Kidney (tissue), 14 donors: ENCODE data around the gene CDKN2D. TPM values are rescaled to one million over a fixed set of nuclear protein-coding genes. Genes with fewer than 3 reads are reported as not detected.

Experiments used
- DNase-seq, 5 donors: peaks; one replicate each; pipeline ENCODE4 v3.0.0-alpha.2; 2013 to 2020
- FAIRE-seq: peaks from 2 replicates; lab custom pipeline; 2012; peaks lifted over from hg19 to GRCh38; lab: Jason Lieb, UNC
- H3K27ac ChIP-seq, 2 donors: one replicate each; pipeline ENCODE4 v1.7.0; 2013; ENCODE audit warnings: low read depth in 2 of 2, low read length in 2 of 2, inconsistent platforms in 1 of 2
- H3K27me3 ChIP-seq: one replicate; pipeline ENCODE4 v1.7.1; 2013; ENCODE audit warnings: low read length, inconsistent platforms; ENCODE audit not compliant: control insufficient read depth, insufficient read depth
- H3K36me3 ChIP-seq, 3 donors: one replicate each; pipeline versions ENCODE4 v1.7.0 to v1.7.1; 2013; ENCODE audit warnings: low read length in 3 of 3, control low read depth in 1 of 3, inconsistent platforms in 1 of 3; ENCODE audit not compliant: insufficient read depth in 3 of 3, control insufficient read depth in 2 of 3
- H3K4me1 ChIP-seq, 3 donors: one replicate each; pipeline versions ENCODE4 v1.7.0 to v1.7.1; 2013; ENCODE audit warnings: low read length in 3 of 3, inconsistent platforms in 1 of 3, low read depth in 1 of 3; ENCODE audit not compliant: control insufficient read depth in 2 of 3, insufficient read depth in 2 of 3
- H3K4me3 ChIP-seq, 3 donors: one replicate each; pipeline versions ENCODE4 v1.7.0 to v1.8.1; 2013; ENCODE audit warnings: low read length in 3 of 3, control low read depth in 1 of 3, inconsistent platforms in 1 of 3
- H3K9ac ChIP-seq, 3 donors: one replicate each; pipeline versions ENCODE4 v1.7.0 to v1.7.1; 2013; ENCODE audit warnings: low read length in 3 of 3, control low read depth in 1 of 3, inconsistent platforms in 1 of 3
- H3K9me3 ChIP-seq, 3 donors: one replicate each; pipeline versions ENCODE4 v1.7.0 to v1.7.1; 2013; ENCODE audit warnings: low read length in 3 of 3, control low read depth in 1 of 3, inconsistent platforms in 1 of 3; ENCODE audit not compliant: control insufficient read depth in 2 of 3, insufficient read depth in 1 of 3
- intact Hi-C: fragments of 100-400 bp; cut with DNase I; formaldehyde crosslinking; loops from one replicate; pipeline ENCODE4 v1.11.1; 2022
- polyA plus RNA-seq: library from polyadenylated mRNA; stranded (reverse); fragments of 350-450 nt; fragmentation: Illumina TruSeq; extraction: RNeasy Lipid Tissue Mini Kit (QIAGEN cat#74804); gene quantifications from one replicate; pipeline ENCODE4 v1.2.3, GENCODE V29; 2014; ENCODE audit warnings: low read depth, low replicate concordance; ENCODE audit not compliant: insufficient read depth
- total RNA-seq: library from RNA; stranded (reverse); fragmentation: NEBNext Ultra II Directional; extraction: Animal tissue kit (Norgen Biotek cat#: 25700); gene quantifications from one replicate; pipeline ENCODE4 v1.2.1, GENCODE V29; 2021
- TF ChIP-seq, protein P1 (sequence below): IDR thresholded peaks from 3 replicates; pipeline ENCODE4 v1.5.1; 2012; ENCODE audit warnings: mild to moderate bottlenecking, moderate library complexity, borderline replicate concordance; ENCODE audit not compliant: insufficient read depth; ENCODE audit errors: extremely low read depth
- donor health status: control.
- donor health status: control.
- donor health status: control.
- donor health status: control.
- donor health status: control.
- donor health status: DM: yes; HTN: yes; CAD: no.
- donor health status: Normal renal cell carcinoma (clear cell type).

The CDKN2D gene
- total and polyA plus RNA-seq, 2 donors from 2014 or later = 8.8 to 14.7 TPM

DNA sequence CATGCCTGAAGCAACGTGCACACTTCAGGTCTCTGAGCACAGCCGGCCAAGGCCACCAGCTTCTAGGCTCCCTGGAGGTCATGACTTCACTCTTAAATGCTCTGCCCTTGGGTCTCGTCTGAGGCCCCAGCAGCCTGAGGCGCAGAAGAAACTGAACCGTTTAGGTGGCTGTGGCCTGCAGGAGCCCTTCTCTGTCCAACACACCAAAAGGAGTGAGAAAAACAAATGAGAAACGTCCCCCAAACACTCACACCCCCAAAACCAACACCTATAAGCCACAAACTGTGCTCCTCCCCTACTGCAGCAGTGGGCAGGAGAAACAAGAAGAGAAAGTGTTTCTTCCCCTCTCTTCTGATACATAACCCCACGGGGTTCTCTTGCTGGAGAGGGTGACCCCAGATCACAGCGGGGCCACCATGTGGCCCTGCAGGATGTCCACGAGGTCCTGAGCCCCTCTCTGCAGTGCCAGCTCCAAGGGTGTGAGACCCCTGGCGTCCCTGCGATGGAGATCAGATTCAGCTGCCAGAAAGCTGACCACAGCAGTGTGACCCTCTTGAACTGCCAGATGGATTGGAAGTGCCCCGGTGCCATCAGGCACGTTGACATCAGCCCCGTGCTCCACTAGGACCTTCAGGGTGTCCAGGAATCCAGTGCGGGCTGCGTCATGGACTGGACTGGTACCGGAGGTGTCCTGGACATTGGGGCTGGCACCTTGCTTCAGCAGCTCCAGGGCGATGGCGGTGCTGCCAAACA lies 1.9 kb downstream of the CDKN2D start:
- H3K27ac ChIP-seq = peak overlapping the region; percentile 34 to 79
- H3K4me1 ChIP-seq = peaks cover 0 to 18% (median 14%) of the 10 kb centered on the region in 3 donors
- H3K27me3 ChIP-seq = no peaks in the 10 kb centered on the region
- FAIRE-seq (no peak), DNase-seq (peak in 2 of 5 donors; percentile 67 to 84)
- H3K4me3 ChIP-seq = peak overlapping the region in 2 of 3 donors; percentile 56 to 66
- TF ChIP-seq, protein P1, sequence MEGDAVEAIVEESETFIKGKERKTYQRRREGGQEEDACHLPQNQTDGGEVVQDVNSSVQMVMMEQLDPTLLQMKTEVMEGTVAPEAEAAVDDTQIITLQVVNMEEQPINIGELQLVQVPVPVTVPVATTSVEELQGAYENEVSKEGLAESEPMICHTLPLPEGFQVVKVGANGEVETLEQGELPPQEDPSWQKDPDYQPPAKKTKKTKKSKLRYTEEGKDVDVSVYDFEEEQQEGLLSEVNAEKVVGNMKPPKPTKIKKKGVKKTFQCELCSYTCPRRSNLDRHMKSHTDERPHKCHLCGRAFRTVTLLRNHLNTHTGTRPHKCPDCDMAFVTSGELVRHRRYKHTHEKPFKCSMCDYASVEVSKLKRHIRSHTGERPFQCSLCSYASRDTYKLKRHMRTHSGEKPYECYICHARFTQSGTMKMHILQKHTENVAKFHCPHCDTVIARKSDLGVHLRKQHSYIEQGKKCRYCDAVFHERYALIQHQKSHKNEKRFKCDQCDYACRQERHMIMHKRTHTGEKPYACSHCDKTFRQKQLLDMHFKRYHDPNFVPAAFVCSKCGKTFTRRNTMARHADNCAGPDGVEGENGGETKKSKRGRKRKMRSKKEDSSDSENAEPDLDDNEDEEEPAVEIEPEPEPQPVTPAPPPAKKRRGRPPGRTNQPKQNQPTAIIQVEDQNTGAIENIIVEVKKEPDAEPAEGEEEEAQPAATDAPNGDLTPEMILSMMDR = no peak
- H3K9ac ChIP-seq = peak overlapping the region in 1 of 3 donors; percentile 61
- H3K9me3 ChIP-seq = no peaks in the 10 kb centered on the region
- no peaks in the 10 kb centered on the region for H3K36me3 ChIP-seq
- intact Hi-C loops = no loop called here

DNA sequence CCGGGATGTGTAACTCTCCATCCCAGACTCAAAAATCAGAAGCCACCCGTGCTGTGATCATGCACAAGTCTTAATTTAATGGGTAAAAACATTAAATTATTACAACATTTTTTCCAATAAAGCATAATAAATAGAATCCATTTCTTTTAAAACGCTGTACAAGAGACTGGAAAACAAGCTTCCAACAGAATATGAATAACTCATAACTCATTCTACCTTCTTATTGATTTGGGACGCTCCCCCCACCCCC lies 2.4 kb downstream of the CDKN2D start:
- H3K27ac ChIP-seq = peak overlapping the region; percentile 34 to 79
- FAIRE-seq (no peak), DNase-seq (no peak)
- peak overlapping the region; percentile 15 to 61 (median 43) for H3K9ac ChIP-seq
- TF ChIP-seq, protein P1 = no peak
- H3K4me3 ChIP-seq = peak overlapping the region; percentile 56 to 66 (median 58)
- H3K4me1 ChIP-seq = peaks cover 0 to 18% (median 14%) of the 10 kb centered on the region in 3 donors
- intact Hi-C loops = no loop called here
- no peaks in the 10 kb centered on the region for H3K27me3 ChIP-seq
- no peaks in the 10 kb centered on the region for H3K9me3 ChIP-seq
- no peaks in the 10 kb centered on the region for H3K36me3 ChIP-seq

DNA sequence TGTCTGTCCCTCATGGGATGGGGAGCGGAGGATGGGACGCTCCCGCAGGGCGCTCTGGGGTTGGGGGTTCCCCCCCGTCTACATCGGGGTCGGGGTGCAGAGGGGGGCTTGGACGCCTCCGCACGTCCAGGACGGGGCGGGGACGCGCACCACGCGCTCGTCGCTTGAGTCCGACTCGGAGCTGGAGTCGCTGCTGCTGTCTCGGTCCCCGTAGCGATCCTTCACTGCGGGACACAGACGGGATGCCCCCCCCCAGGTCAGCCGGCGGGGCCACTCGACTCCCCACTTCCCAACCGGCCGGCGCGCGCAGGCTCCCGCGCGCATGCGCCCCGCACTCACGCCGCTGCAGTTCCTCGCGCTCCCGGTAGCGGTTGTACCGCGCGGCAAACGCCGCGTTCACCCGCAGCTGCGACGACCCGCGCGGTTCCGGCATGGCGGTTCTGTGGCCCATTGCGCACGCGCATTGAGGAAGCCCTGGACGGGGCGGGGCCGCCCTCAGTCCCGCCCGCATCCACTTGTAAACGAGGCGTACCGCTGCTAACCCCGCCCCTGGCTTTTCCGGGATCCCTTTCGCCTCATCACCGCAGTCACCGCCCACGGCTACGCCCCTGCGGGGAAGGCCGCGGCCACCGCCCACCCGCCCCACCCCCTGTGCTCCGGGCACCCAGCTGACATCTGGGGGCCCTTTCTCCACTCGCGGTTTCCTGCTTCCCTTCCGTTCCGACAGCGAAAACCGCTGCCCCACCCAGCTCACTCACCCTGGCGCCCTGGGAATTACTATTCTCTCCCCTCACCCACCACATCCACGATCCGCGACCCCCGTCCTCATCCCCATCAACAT lies 3.0 kb downstream of the CDKN2D start, which contains the start of gene KRI1:
KRI1 (minus strand) TSS at position 444 of the 841 bp plus-strand sequence; CDS start at position 433, 11 bp downstream.
- Histone ChIP-seq H3K9me3 (no peaks in the 10 kb centered on the region), H3K4me1 (peaks cover 0 to 18% (median 14%) of the 10 kb centered on the region in 3 donors), H3K36me3 (peaks cover 0 to 2% (median 0%) of the 10 kb centered on the region in 3 donors), H3K27me3 (no peaks in the 10 kb centered on the region), H3K27ac (peak within 1 kb of the TSS; percentile 78 to 81), H3K9ac (peak within 1 kb of the TSS; percentile 15 to 91 (median 43)), H3K4me3 (peak within 1 kb of the TSS; percentile 66 to 83 (median 68))
- intact Hi-C loops = no loop called here
- TF ChIP-seq, protein P1 = peak; percentile 16
- FAIRE-seq = no peak
- DNase-seq = peak; percentile 97 to 99 (median 98)
